GM10266 (cell line): ENCODE results near the gene OPN1LW.
A peak's percentile ranks its signal among the peaks of the same experiment; 100 is the strongest.
"Not testable (repeated sequence)": the region's sequence is repeated elsewhere in the genome, so short reads cannot be mapped to it uniquely, and the experiment has no call there.

Experiments used
- DNase-seq: peaks from one replicate; pipeline ENCODE4 v3.0.0; 2012; ENCODE audit errors: extremely low spot score
- TF ChIP-seq, protein P1 (sequence below): IDR thresholded peaks from 2 replicates; pipeline ENCODE4 v1.5.1; 2012; ENCODE audit warnings: mild to moderate bottlenecking, low read depth; ENCODE audit not compliant: control insufficient read depth, insufficient read depth; ENCODE audit errors: missing control alignments

The OPN1LW gene

DNA sequence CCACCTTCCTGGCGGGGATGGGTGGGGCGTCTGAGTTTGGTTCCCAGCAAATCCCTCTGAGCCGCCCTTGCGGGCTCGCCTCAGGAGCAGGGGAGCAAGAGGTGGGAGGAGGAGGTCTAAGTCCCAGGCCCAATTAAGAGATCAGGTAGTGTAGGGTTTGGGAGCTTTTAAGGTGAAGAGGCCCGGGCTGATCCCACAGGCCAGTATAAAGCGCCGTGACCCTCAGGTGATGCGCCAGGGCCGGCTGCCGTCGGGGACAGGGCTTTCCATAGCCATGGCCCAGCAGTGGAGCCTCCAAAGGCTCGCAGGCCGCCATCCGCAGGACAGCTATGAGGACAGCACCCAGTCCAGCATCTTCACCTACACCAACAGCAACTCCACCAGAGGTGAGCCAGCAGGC is at the start of gene OPN1LW:
TSS of gene OPN1LW (plus strand) at position 234 of the 400 bp plus-strand sequence. CDS start at position 275, 41 bp downstream.
- DNase-seq: not testable (repeated sequence)

DNA sequence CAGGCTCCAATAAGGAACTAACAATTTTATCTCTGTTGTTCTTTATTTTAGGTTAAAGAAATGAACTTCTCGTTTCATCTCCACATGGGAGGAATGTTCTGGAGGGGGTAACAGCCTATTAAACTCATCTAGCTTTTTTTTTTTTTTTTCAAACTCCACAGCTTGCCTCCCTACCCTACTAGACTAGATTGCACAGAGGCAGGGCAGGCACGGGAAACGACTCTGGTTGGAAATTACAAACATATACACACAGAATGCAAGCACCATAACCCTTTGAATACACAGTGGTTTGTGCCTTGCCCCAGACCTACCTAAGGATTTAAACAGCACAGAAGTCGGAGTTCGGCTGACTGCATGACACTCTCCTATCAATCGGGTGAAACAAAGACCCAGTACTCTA is 49.2 kb upstream of the OPN1LW start:
- DNase-seq: no peak
- TF ChIP-seq, protein P1, sequence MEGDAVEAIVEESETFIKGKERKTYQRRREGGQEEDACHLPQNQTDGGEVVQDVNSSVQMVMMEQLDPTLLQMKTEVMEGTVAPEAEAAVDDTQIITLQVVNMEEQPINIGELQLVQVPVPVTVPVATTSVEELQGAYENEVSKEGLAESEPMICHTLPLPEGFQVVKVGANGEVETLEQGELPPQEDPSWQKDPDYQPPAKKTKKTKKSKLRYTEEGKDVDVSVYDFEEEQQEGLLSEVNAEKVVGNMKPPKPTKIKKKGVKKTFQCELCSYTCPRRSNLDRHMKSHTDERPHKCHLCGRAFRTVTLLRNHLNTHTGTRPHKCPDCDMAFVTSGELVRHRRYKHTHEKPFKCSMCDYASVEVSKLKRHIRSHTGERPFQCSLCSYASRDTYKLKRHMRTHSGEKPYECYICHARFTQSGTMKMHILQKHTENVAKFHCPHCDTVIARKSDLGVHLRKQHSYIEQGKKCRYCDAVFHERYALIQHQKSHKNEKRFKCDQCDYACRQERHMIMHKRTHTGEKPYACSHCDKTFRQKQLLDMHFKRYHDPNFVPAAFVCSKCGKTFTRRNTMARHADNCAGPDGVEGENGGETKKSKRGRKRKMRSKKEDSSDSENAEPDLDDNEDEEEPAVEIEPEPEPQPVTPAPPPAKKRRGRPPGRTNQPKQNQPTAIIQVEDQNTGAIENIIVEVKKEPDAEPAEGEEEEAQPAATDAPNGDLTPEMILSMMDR: no peak

DNA sequence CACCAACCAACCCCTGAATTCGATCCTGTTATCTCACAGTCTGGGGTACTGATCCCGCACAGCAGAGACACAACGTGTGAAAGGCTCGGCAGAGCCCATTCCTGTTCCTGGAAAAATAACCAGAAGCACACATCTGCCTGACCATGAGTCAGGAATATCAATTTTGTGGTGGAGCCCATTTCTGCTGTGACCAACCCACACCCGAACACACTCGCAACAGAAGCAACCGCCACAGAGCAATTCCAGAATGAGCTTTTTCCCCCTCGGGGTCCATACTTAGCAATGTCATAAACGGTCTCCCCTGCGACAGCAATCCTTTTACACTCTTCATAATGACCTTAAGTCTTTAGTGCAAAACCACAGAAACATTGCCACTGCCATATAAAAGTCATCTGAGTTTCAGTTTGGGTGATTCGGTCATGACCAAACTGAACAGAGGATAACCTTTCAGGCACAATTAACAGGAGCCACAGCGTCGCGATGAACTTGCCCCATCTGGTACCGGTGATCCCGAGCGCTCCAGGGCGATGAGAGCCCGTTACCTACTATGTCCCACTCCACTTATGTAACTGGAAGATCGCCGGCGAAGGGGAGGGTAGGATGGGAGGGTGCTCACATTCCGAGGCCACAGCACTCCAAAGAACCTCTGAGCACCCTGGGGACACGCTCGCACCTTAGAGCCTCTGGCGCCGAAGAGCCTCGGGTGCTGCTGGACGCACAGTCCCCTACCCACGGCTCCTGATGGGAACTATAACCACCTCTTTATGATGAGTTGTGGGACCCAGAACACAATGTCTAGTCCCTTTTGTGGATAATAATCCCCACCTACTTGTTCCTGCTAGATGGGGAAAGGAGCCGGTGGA is 47.7 kb upstream of the OPN1LW start:
- TF ChIP-seq, protein P1: no peak
- DNase-seq: peak; percentile 26

DNA sequence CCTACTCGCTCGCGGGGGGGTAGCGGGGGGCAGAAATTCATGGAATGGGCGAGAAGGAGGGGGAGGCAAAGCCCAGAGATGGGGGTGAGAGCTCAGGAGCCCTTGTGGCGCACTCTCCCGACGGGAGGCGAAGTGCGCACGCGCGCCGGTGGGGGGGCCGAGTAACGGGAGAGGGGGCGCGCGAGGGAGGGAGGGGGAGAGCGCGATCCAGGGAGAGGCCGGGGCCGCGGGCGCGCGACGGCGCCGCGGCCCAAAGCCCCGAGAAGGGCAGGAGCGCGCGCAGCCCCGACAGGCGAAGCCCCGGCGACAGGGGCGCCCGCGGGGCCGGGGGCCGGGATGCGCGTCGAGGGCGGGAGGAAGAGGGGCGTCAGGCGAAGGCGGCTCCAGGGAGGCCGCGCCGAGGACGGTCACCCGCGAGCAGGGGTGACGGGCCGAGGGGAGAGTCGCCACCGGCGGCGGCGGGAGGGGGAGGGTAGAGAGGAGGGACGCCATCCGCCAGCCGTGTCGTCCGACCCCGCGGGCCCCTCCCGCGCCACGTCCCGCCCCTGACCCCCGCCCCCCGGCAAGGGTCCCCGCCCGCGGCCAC is 46.9 kb upstream of the OPN1LW start:
- TF ChIP-seq, protein P1: no peak
- peak; percentile 85 for DNase-seq

DNA sequence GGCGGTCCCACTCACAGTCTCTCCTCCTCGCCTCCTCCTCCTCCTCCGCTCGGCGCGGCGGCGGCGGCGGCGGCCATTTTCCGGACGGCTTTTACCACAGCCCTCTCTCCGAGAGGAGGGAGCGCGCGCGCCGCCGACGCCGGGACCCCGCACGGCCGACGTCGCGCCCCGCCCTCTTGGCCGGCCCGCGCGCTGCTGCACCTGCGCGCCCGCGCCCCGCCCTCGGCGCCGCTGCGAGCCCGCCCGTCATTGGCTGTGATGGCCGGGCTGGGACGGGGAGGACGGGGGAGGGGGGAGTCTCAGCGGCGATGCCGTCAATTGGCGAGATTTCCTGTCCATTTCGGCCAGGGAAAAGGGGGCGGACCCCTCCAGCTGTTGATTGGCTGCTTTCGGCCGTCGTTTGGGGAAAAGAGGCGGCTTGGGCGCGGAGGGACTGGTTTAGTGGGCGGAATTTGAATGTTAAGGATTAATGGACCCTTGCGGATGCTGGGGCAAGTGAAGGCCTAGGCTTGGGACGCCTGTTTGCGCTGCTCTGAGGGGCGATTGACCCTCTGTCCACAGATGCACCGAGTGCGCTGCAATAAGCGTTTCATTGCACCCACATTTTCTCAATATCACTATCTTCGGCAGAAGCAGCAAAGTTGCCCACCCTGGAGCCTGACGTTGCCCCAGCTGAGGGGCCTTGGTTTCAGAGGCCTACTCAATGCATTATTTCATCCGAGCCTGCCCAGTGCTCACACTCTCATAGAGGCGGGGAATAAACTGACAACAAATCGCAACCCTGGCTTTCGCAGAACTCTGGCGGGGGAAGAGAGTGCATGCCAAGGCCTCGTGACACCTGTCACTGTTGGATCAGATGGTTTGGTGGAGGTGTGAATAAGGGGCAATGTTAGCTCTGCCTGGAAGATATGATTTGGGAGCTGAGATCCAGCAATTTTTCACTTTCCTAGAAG is 46.2 kb upstream of the OPN1LW start, which contains the start of gene MECP2:
TSS of gene MECP2 (minus strand) at position 129 of the 953 bp plus-strand sequence.
- DNase-seq: peak; percentile 94
- TF ChIP-seq, protein P1: no peak

DNA sequence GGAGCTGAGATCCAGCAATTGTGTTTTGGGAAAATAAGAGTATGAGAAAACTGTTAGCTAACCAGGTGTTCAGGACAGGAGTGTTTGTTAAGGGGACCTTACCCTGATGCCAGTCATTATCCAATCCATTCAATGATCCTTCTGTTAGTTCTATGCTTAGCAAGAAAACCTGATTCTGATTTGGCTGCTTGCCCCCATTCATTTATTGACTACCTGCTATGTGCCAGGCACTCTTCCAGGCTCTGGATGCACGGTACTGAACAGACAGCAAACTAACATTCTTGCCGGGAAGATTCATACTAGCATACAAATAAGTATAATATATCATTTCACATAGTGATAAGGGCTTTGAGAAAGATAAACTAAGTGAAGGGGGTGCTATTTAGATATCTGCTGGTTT is 45.5 kb upstream of the OPN1LW start:
- TF ChIP-seq, protein P1: no peak
- DNase-seq: no peak

DNA sequence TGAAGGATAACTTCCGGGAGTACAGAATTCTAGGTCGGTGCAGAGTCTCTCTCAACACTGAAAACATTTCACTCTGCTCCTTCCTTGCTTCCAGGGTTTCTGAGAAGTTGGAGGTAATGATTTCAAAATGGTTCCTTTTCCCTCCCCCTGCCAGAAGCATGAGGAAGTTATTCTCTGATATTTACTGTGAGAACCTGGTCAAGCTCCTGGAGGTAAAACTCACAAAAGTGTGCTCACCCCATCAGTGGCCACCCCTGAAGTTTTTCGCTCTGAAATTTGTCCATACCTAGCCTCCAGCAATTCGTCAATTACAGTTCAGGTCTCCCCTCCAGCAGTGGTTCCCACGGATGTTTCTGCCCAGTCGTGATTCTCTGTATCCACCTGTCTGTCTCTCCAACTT is 30.3 kb upstream of the OPN1LW start:
- DNase-seq: no peak
- TF ChIP-seq, protein P1: no peak
